Stimulated activated CD8-positive, alpha-beta memory T cell treated with anti-CD3 and anti-CD28 coated beads, Interleukin-12 subunit alpha, Interleukin-12 subunit beta, amount 100 ng/mL, for 4 hours (primary cell): Measurements from ENCODE around the gene ARHGEF4.

Experiments
- DNase-seq: peaks from one replicate; pipeline ENCODE4 v3.0.0-alpha.2; 2020; ENCODE audit warnings: low read depth

The ARHGEF4 gene

GRCh38 chr2:131016826-131017741 lies 180.4 kb downstream of the ARHGEF4 start:
- DNase-seq, result no peak

GRCh38 chr2:131022731-131023130 lies 186.0 kb downstream of the ARHGEF4 start:
- DNase-seq, result no peak

- DNase-seq, result no peak
Measured at GRCh38 chr2:131023758-131024157, 187.0 kb downstream of the ARHGEF4 start.

- no peak for DNase-seq
Measured at GRCh38 chr2:131026919-131027318, 190.2 kb downstream of the ARHGEF4 start.

- no peak for DNase-seq
Measured at GRCh38 chr2:131027566-131028528, 191.1 kb downstream of the ARHGEF4 start.

GRCh38 chr2:131029812-131030211 lies 193.1 kb downstream of the ARHGEF4 start:
- DNase-seq, result no peak

- no peak for DNase-seq
Measured at GRCh38 chr2:131030478-131030971, 193.8 kb downstream of the ARHGEF4 start.

- no peak for DNase-seq
Measured at GRCh38 chr2:131031431-131031841, 194.7 kb downstream of the ARHGEF4 start.

- DNase-seq, result no peak
Measured at GRCh38 chr2:131031875-131032274, 195.2 kb downstream of the ARHGEF4 start.

GRCh38 chr2:131032393-131032836 lies 195.7 kb downstream of the ARHGEF4 start:
- no peak for DNase-seq

GRCh38 chr2:131033786-131034121 lies 197.0 kb downstream of the ARHGEF4 start:
- DNase-seq, result no peak

- no peak for DNase-seq
Measured at GRCh38 chr2:131034122-131035051, 197.7 kb downstream of the ARHGEF4 start.

- no peak for DNase-seq
Measured at GRCh38 chr2:131035112-131035825, 198.6 kb downstream of the ARHGEF4 start.

GRCh38 chr2:131035826-131036231 lies 199.1 kb downstream of the ARHGEF4 start:
- DNase-seq, result no peak

GRCh38 chr2:131036269-131036668 lies 199.6 kb downstream of the ARHGEF4 start:
- no peak for DNase-seq

- no peak for DNase-seq
Measured at GRCh38 chr2:131036696-131037397, 200.1 kb downstream of the ARHGEF4 start.

GRCh38 chr2:131037398-131038257 lies 200.9 kb downstream of the ARHGEF4 start:
- no peak for DNase-seq

- DNase-seq, result no peak
Measured at GRCh38 chr2:131038258-131039100, 201.8 kb downstream of the ARHGEF4 start.
